Mucosa of descending colon (tissue), 3 donors: ENCODE results near the gene KCNK6. TPM values are rescaled to one million over a fixed set of nuclear protein-coding genes. Genes with fewer than 3 reads are reported as not detected.

ENCODE experiments used
- ATAC-seq: fragments of 200-7000 bp; cut with Tn5 transposase; one replicate; pipeline ENCODE4 v1.9.1; 2020; ENCODE audit warnings: mild to moderate bottlenecking, moderate library complexity
- DNase-seq, 3 donors: peaks; one replicate each; pipeline ENCODE4 v3.0.0-alpha.2; 2020
- H3K36me3 ChIP-seq: fragments of 200-600 bp; one replicate; pipeline ENCODE4 v1.8.0; 2021; ENCODE audit warnings: low read depth, mild to moderate bottlenecking
- H3K4me1 ChIP-seq: fragments of 200-600 bp; one replicate; pipeline ENCODE4 v1.8.0; 2021; ENCODE audit warnings: low read depth, mild to moderate bottlenecking
- H3K4me3 ChIP-seq: fragments of 200-600 bp; one replicate; pipeline ENCODE4 v1.8.0; 2021; ENCODE audit warnings: mild to moderate bottlenecking
- H3K9me3 ChIP-seq: fragments of 200-600 bp; one replicate; pipeline ENCODE4 v1.8.0; 2021; ENCODE audit warnings: mild to moderate bottlenecking
- CTCF ChIP-seq: fragments of 200-600 bp; IDR thresholded peaks from one replicate; pipeline ENCODE4 v1.8.0; 2022; ENCODE audit warnings: antibody characterized with exemption, mild to moderate bottlenecking
- intact Hi-C, 2 donors: fragments of 100-400 bp; cut with DNase I in 1 of 2; cut with micrococcal nuclease in 1 of 2; formaldehyde crosslinking; loops; one replicate each; pipeline versions ENCODE4 v1.11.0 to v1.11.1; 2022; cut with DNase I, micrococcal nuclease
- total RNA-seq, 3 donors: library from RNA; stranded (reverse); fragmentation: NEBNext Ultra II Directional in 2 of 3; extraction: Animal tissue kit (Norgen Biotek cat#: 25700) in 2 of 3; gene quantifications; one replicate each; pipeline versions ENCODE4 v1.2.1 to v1.2.4, GENCODE V29; 2021 to 2023
- donor health status: DM: no; HTN: no; CAD: no; lungs with moderate emphysema.
- donor health status: DM: no; HTN: no; CAD: no.
- donor health status: DM: no; HTN: yes; CAD: no.

The KCNK6 gene
- total RNA-seq, 3 donors from 2014 or later = 24.8 to 27.8 (median 25.6) TPM

- H3K4me3 ChIP-seq = no peak overlapping the region
- H3K4me1 ChIP-seq = peaks cover 6% of the 10 kb centered on the region
- H3K9me3 ChIP-seq = no peaks in the 10 kb centered on the region
- no peak for ATAC-seq
- TF ChIP-seq CTCF = no peak
- no peak for DNase-seq
- intact Hi-C loops = no loop called here
- H3K36me3 ChIP-seq = no peaks in the 10 kb centered on the region
These were observed 20.6 kb upstream of the KCNK6 start for GRCh38 chr19:38298821-38299680.

- no peak for TF ChIP-seq CTCF
- intact Hi-C loops = no loop called here
- peak; percentile 91 to 93 (median 91) for DNase-seq
- Histone ChIP-seq H3K36me3 (no peaks in the 10 kb centered on the region), H3K4me1 (peaks cover 6% of the 10 kb centered on the region), H3K4me3 (peak within 1 kb of the TSS; percentile 30), H3K9me3 (no peaks in the 10 kb centered on the region)
- peak; percentile 80 for ATAC-seq
These were observed 15.9 kb upstream of the KCNK6 start, which contains the start of gene C19orf33 for GRCh38 chr19:38303517-38304351. C19orf33 (plus strand) TSS chr19:38304251; CDS start chr19:38304262, 11 bp downstream.

- DNase-seq (peak in 1 of 3 donors; percentile 68), ATAC-seq (peak; percentile 24)
- Histone ChIP-seq H3K4me3 (peak overlapping the region; percentile 30), H3K36me3 (no peaks in the 10 kb centered on the region), H3K9me3 (no peaks in the 10 kb centered on the region), H3K4me1 (peaks cover 6% of the 10 kb centered on the region)
- intact Hi-C loops = no loop called here
- no peak for TF ChIP-seq CTCF
These were observed 15.2 kb upstream of the KCNK6 start for GRCh38 chr19:38304352-38304865.

- no peaks in the 10 kb centered on the region for H3K9me3 ChIP-seq
- TF ChIP-seq CTCF = no peak
- H3K36me3 ChIP-seq = no peaks in the 10 kb centered on the region
- H3K4me3 ChIP-seq = no peak overlapping the region
- intact Hi-C loops = no loop called here
- DNase-seq (peak; percentile 95 to 98 (median 96)), ATAC-seq (peak; percentile 80)
- peaks cover 6% of the 10 kb centered on the region for H3K4me1 ChIP-seq
These were observed 14.7 kb upstream of the KCNK6 start for GRCh38 chr19:38304866-38305429.

GRCh38 chr19:38306236-38306635 is 13.4 kb upstream of the KCNK6 start:
- DNase-seq (no peak), ATAC-seq (no peak)
- no peaks in the 10 kb centered on the region for H3K36me3 ChIP-seq
- intact Hi-C loops = no loop called here
- no peak overlapping the region for H3K4me3 ChIP-seq
- no peaks in the 10 kb centered on the region for H3K9me3 ChIP-seq
- TF ChIP-seq CTCF = no peak
- peaks cover 2% of the 10 kb centered on the region for H3K4me1 ChIP-seq
